Muscle of leg (tissue), 11 donors: ENCODE measurements around the gene VBP1. TPM values are rescaled to one million over a fixed set of nuclear protein-coding genes. Genes with fewer than 3 reads are reported as not detected.
"Not testable (repeated sequence)": the region's sequence is repeated elsewhere in the genome, so short reads cannot be mapped to it uniquely, and the experiment has no call there.

Source experiments
- DNase-seq: peaks from one replicate; pipeline ENCODE4 v3.0.0; 2013
- H3K27ac ChIP-seq: one replicate; pipeline ENCODE4 v1.5.1; 2013; ENCODE audit warnings: mild to moderate bottlenecking, low read length, control low read depth
- H3K27me3 ChIP-seq: one replicate; pipeline ENCODE4 v1.6.1; 2013; ENCODE audit warnings: low read length; ENCODE audit not compliant: control insufficient read depth, insufficient read depth
- H3K36me3 ChIP-seq: one replicate; pipeline ENCODE4 v1.6.1; 2013; ENCODE audit warnings: low read length; ENCODE audit not compliant: control insufficient read depth, insufficient read depth
- H3K4me1 ChIP-seq: one replicate; pipeline ENCODE4 v1.6.1; 2013; ENCODE audit warnings: low read length; ENCODE audit not compliant: control insufficient read depth, insufficient read depth
- H3K4me3 ChIP-seq: one replicate; pipeline ENCODE4 v1.5.1; 2013; ENCODE audit warnings: low read length, control low read depth
- H3K9me3 ChIP-seq: replicated peaks from 2 replicates; pipeline ENCODE4 v1.6.1; 2013; ENCODE audit warnings: low read depth, low read length; ENCODE audit not compliant: control insufficient read depth
- WGBS: methylation state at CpG from one replicate; pipeline ENCODE4 v1.1.5; 2013; ENCODE audit warnings: missing lambda C conversion rate; ENCODE audit not compliant: insufficient coverage; 5-methylcytosine and 5-hydroxymethylcytosine counted together
- polyA plus RNA-seq, 8 donors: library from polyadenylated mRNA; unstranded; fragments of 120-200 nt; gene quantifications; one replicate each; pipeline versions ENCODE4 v1.2.1 to v1.2.3, GENCODE V29; 2013; ENCODE audit warnings: inconsistent platforms in 1 of 8, low replicate concordance in 1 of 8; ENCODE audit not compliant: insufficient read length in 8 of 8, insufficient read depth in 1 of 8
- total RNA-seq: library from RNA; stranded (reverse); fragments of 120-200 nt; gene quantifications from one replicate; pipeline ENCODE4 v1.2.4, GENCODE V29; 2013

Gene VBP1
- total and polyA plus RNA-seq, 9 donors, result 52.5 to 67.5 (median 61.4) TPM

GRCh38 chrX:155259752-155260151 is 43.5 kb downstream of the VBP1 start:
- Histone ChIP-seq H3K4me1 (no peaks in the 10 kb centered on the region), H3K27me3 (peaks cover 6% of the 10 kb centered on the region), H3K27ac (no peak overlapping the region), H3K36me3 (no peaks in the 10 kb centered on the region), H3K4me3 (no peak overlapping the region), H3K9me3 (peaks cover 2% of the 10 kb centered on the region)
- no peak for DNase-seq
- WGBS, result 57% methylated on average over 3 of the region's 3 CpGs

DNA sequence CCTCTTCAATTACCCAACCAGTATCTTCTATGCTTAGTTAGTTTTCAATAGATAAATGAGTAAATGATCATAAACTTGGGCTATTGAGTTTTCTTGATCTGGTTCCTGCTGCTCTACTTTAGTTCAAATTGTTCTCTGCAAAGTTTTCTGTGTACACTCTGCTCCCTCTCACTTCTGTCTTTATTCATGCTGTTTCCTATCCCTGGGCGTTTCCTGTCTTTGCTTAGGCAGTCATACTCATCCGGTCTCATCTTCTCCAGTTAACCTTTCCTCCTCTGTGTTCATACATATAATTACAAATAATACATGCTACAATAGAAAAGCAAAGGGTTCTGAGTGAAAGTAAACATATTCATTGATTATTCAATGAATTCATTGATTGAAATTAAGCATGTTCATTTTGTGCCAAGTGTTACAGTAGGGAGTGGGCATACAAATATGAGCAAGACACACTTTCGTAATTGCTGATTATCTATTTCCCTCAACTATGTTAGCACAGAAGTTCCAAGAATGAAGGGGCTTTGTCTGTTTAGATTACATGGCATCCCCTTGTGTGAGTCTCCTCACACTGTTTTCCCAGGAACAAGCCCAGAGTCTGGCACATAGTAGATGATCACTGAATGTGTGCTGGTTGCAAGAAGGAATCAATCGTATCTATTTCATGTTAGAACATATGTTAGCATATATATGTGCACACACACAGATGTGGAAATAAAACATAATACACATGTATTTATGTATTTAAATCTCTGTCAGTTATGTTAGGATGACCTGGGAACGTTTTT is 46.9 kb downstream of the VBP1 start:
- peak; percentile 13 for DNase-seq
- Histone ChIP-seq H3K4me1 (no peaks in the 10 kb centered on the region), H3K27me3 (peaks cover 6% of the 10 kb centered on the region), H3K36me3 (no peaks in the 10 kb centered on the region), H3K27ac (no peak overlapping the region), H3K4me3 (no peak overlapping the region), H3K9me3 (peaks cover 3% of the 10 kb centered on the region)
- no CpG with 5 or more reads among the region's 5 CpGs for WGBS

- WGBS, result 29% methylated on average over 46 of the region's 58 CpGs
- DNase-seq, result peak; percentile 51
- Histone ChIP-seq H3K27ac (no peak within 1 kb of the TSS), H3K27me3 (peaks cover 6% of the 10 kb centered on the region), H3K4me3 (peak within 1 kb of the TSS; percentile 30), H3K9me3 (peaks cover 3% of the 10 kb centered on the region), H3K36me3 (no peaks in the 10 kb centered on the region), H3K4me1 (no peaks in the 10 kb centered on the region)
These were observed 47.8 kb downstream of the VBP1 start, which contains the start of gene RAB39B for GRCh38 chrX:155263854-155264628. Gene RAB39B, minus strand, starts transcription at chrX:155264491. Its CDS starts 203 bp downstream, at chrX:155264288.

GRCh38 chrX:155266439-155266838 is 50.2 kb downstream of the VBP1 start:
- Histone ChIP-seq H3K27me3 (peaks cover 6% of the 10 kb centered on the region), H3K27ac (no peak overlapping the region), H3K4me1 (no peaks in the 10 kb centered on the region), H3K9me3 (peaks cover 6% of the 10 kb centered on the region), H3K36me3 (no peaks in the 10 kb centered on the region), H3K4me3 (no peak overlapping the region)
- WGBS, result no CpG with 5 or more reads among the region's 1 CpG
- DNase-seq, result no peak

DNA sequence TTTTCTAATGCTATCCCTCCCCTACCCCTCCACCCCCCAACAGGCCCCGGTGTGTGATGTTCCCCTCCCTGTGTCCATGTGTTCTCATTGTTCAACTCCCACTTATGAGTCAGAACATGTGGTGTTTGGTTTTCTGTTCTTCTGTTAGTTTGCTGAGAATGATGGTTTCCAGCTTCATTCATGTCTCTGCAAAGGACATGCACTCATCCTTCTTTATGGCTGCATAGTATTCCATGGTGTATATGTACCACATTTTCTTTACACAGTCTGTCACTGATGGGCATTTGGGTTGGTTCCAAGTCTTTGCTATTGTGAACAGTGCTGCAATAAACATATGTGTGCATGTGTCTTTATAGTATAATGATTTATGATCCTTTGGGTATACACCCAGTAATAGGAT is 51.7 kb downstream of the VBP1 start:
- not testable (repeated sequence) for H3K27me3 ChIP-seq, H3K4me3 ChIP-seq, H3K36me3 ChIP-seq, H3K4me1 ChIP-seq, H3K9me3 ChIP-seq, DNase-seq, H3K27ac ChIP-seq
- WGBS, result no CpG with 5 or more reads among the region's 1 CpG

GRCh38 chrX:155270969-155271368 is 54.7 kb downstream of the VBP1 start:
- Histone ChIP-seq H3K27ac (no peak overlapping the region), H3K27me3 (no peaks in the 10 kb centered on the region), H3K4me3 (no peak overlapping the region), H3K36me3 (no peaks in the 10 kb centered on the region), H3K9me3 (peaks cover 7% of the 10 kb centered on the region), H3K4me1 (no peaks in the 10 kb centered on the region)
- no CpG with 5 or more reads among the region's 1 CpG for WGBS
- DNase-seq, result no peak

- H3K9me3 ChIP-seq, result no peaks in the 10 kb centered on the region
- H3K4me3 ChIP-seq, result no peak overlapping the region
- no peaks in the 10 kb centered on the region for H3K36me3 ChIP-seq
- no CpG with 5 or more reads among the region's 1 CpG for WGBS
- H3K4me1 ChIP-seq, result no peaks in the 10 kb centered on the region
- H3K27me3 ChIP-seq, result no peaks in the 10 kb centered on the region
- no peak for DNase-seq
- H3K27ac ChIP-seq, result no peak overlapping the region
These were observed 63.6 kb downstream of the VBP1 start for GRCh38 chrX:155279873-155280272.

Other genes with a start within 250 kb of the VBP1 start
- 6.4 TPM for gene F8, start 193.7 kb upstream of the VBP1 start, total RNA-seq
- 1 to 10 TPM; 3.6 to 7.0 (median 4.7) TPM for gene F8, start 193.7 kb upstream of the VBP1 start, polyA plus RNA-seq
- gene FUNDC2, start 189.6 kb upstream of the VBP1 start, total RNA-seq, result 155 TPM
- 100 to 1,000 TPM; 131 to 175 (median 139) TPM for gene FUNDC2, start 189.6 kb upstream of the VBP1 start, polyA plus RNA-seq
- gene CMC4, start 145.3 kb upstream of the VBP1 start, total RNA-seq, result 12.9 TPM
- 10 to 100 TPM in 2 of 8 donors, 1 to 10 TPM in 6; 6.6 to 11.3 (median 9.2) TPM for gene CMC4, start 145.3 kb upstream of the VBP1 start, polyA plus RNA-seq
- gene MTCP1, start 145.3 kb upstream of the VBP1 start, total RNA-seq, result 15.6 TPM
- 10 to 100 TPM in 7 of 8 donors, 1 to 10 TPM in 1; 9.7 to 16.0 (median 12.6) TPM for gene MTCP1, start 145.3 kb upstream of the VBP1 start, polyA plus RNA-seq
- gene BRCC3, start 145.0 kb upstream of the VBP1 start, total RNA-seq, result 9.4 TPM
- 10 to 100 TPM; 14.0 to 18.2 (median 16.0) TPM for gene BRCC3, start 145.0 kb upstream of the VBP1 start, polyA plus RNA-seq
- 0.40 TPM for gene RAB39B, start 48.0 kb downstream of the VBP1 start, total RNA-seq
- under 1 TPM; 0.34 to 0.69 (median 0.52) TPM for gene RAB39B, start 48.0 kb downstream of the VBP1 start, polyA plus RNA-seq
- 3.8 TPM for gene CLIC2, start 118.2 kb downstream of the VBP1 start, total RNA-seq
- gene CLIC2, start 118.2 kb downstream of the VBP1 start, polyA plus RNA-seq, result 1 to 10 TPM; 3.1 to 5.7 (median 3.8) TPM
- gene F8A2, start 165.6 kb downstream of the VBP1 start, total RNA-seq, result not detected
- not detected for gene F8A2, start 165.6 kb downstream of the VBP1 start, polyA plus RNA-seq
- 0.84 TPM for gene F8A3, start 242.2 kb downstream of the VBP1 start, total RNA-seq
- 10 to 100 TPM in 1 of 8 donors, 1 to 10 TPM in 6, under 1 TPM in 1; 0.33 to 12.9 (median 5.5) TPM for gene F8A3, start 242.2 kb downstream of the VBP1 start, polyA plus RNA-seq